ENCODE measurements around the gene HGS.
A peak's percentile ranks its signal among the peaks of the same experiment; 100 is the strongest.

The HGS gene, protein sequence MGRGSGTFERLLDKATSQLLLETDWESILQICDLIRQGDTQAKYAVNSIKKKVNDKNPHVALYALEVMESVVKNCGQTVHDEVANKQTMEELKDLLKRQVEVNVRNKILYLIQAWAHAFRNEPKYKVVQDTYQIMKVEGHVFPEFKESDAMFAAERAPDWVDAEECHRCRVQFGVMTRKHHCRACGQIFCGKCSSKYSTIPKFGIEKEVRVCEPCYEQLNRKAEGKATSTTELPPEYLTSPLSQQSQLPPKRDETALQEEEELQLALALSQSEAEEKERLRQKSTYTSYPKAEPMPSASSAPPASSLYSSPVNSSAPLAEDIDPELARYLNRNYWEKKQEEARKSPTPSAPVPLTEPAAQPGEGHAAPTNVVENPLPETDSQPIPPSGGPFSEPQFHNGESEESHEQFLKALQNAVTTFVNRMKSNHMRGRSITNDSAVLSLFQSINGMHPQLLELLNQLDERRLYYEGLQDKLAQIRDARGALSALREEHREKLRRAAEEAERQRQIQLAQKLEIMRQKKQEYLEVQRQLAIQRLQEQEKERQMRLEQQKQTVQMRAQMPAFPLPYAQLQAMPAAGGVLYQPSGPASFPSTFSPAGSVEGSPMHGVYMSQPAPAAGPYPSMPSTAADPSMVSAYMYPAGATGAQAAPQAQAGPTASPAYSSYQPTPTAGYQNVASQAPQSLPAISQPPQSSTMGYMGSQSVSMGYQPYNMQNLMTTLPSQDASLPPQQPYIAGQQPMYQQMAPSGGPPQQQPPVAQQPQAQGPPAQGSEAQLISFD

DNA sequence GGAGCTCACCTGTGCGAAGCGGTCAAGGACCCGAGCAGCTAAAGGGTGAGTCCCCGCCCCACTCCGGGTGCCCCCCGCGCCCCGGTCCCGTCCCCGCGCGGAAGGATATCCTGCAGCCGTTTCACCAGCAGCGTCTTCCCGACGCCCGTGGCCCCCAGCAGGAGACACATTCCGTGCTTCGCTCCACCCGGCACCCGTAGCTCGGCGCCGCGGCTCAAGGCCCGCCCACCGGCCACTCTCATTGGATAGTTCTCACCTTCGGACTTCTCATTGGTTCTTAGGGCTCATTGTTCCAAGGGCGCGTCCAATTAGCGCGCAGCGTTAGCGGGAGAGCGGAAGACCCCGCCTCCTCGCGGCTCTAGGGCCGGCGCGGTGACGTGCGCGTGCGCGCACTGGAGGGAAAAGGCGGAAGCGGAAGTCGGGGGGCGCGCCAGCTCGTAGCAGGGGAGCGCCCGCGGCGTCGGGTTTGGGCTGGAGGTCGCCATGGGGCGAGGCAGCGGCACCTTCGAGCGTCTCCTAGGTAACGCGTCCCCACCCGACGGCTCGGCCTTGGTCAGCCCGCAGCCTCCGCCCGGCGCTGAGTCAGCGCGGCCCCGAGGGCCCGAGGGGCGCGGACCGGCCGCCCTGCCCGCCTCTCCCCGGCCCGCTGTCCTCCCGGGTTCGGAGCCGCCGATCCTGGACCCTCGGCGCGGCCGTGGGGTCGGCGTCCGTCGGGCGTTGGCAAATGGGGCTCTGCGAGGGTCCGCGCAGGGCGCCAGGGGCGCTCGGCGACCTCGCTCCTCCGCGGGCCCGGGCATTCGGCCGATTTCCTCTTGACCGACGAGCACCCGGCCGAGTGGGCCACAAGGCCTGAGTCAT lies at the start of gene HGS, which contains the start of gene ARL16:
Gene HGS (plus strand): TSS at position 428 of the 858 bp plus-strand sequence. CDS start 56 bp downstream, at position 484.
Gene ARL16 (minus strand): TSS at position 214 of the 858 bp plus-strand sequence. CDS start 44 bp downstream, at position 170.
- DNase-seq: peak; percentile 99

DNA sequence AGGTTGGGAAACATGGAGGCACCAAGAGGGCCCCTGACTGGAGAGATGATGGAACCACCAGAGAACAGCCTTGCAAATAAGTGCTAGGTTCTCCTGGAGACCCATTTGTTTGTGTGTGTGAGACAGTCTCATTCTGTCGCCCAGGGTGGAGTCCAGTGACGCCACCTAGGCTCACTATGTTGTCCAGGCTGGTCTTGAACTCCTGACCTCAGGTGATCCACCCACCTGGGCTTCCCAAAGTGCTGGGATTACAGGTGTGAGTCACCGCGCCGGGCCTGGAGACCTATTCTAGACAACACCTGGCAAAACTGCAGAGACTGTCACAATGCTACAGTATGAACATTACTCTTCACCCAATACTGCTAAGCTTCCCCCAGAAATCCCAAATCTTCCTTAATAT lies 48.4 kb upstream of the HGS start:
- DNase-seq: no peak

DNA sequence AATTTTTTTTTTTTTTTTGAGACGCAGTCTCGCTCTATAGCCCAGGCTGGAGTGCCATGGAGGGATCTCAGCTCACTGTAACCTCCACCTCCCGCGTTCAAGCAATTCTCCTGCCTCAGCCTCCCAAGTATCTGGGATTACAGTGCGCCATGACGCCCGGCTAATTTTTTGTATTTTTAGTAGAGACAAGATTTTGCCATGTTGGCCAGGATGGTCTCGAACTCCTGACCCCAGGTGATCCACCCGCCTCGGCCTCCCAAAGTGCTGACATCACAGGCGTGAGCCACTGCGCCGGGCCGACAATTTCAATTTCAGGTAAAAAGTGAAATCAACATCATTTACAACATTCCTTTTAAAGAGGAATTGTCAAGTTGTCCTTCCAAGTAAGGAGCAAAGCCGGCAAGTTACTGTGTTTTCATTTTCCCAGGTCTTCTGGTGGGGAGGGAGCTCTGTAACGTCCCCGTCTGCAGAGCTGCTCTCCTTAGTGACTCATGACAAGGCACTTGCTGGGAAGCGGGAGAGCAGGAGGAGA lies 47.8 kb upstream of the HGS start:
- DNase-seq: no peak

DNA sequence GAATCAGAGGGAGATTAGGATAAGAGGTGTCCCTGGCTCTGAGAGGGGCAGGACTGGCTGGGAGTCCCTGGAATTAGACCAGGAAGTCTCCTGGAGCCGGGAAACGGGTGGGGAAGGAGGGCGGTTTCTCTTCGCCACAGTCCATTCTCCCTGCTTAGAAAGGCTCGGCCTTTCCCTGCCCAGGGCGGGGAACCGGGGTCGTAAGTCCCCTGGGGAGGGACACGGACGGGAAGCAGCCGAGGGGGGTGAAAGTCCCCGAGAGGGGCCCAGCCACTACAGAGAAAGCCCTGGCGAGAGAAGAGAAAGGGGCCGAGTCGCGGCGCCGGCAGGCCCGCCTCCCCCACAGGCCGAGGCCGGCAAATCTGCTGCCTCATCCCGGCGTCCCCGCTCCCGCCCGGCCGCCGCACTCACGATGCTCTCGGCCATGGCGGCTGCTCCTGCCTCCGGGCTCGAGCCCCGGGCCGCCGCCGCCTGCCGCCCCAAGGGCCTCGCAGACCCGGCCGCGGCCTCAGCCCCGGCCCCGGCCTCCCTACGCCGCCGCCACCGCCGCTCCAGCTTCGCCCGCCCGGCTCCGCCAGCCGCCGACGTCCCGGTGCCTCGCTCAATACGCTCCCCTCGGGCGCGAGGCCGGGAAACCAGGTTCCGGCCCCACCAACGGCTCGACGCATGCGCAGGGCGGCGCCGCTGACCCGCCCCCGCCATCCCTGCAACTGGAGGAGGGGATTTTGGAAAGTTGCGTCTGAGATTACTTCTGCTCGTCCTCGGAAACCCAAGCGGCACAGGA lies 47.1 kb upstream of the HGS start, which contains the start of the genes NPLOC4 and TSPAN10:
Gene NPLOC4 (minus strand): TSS at position 608 of the 784 bp plus-strand sequence. CDS start 182 bp downstream, at position 426.
Gene TSPAN10 (plus strand): TSS at position 692 of the 784 bp plus-strand sequence. CDS start 5,217 bp downstream, outside the sequence.
- peak; percentile 90 for DNase-seq

DNA sequence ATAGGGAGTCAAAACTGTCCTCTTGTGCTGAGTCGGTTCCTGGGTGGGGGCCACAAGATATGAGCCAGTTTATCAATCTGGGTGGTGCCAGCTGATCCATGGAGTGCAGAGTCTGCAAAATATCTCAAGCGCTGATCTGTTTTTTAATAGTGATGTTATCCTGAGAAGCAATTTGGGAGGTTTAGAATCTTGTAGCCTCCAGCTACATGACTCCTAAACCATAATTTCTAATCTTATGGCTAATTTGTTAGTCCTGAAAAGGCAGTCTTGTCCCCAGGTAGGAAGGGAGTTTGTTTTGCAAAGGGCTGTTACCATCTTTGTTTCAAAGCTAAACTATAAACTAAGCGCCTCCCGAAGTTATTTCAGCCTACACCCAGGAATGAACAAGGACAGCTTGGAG lies 45.1 kb upstream of the HGS start:
- no peak for DNase-seq

DNA sequence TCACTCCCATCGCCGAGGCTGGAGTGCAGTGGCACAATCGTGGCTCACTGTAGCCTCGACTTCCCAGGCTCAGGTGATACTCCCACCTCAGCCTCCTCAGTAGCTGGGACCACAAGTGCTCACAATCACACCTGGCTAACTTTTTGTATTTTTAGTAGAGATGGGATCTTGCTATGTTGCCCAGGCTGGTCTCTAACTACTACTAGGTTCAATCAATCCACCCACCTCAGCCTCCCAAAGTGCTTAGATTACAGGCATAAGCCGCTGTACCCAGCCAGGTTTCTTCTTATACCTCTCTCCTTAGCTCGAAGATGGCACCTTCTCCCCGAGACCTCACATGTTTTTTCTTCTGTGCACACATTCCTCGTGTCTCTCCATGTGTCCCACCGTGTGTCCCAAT lies 43.8 kb upstream of the HGS start:
- DNase-seq: no peak

DNA sequence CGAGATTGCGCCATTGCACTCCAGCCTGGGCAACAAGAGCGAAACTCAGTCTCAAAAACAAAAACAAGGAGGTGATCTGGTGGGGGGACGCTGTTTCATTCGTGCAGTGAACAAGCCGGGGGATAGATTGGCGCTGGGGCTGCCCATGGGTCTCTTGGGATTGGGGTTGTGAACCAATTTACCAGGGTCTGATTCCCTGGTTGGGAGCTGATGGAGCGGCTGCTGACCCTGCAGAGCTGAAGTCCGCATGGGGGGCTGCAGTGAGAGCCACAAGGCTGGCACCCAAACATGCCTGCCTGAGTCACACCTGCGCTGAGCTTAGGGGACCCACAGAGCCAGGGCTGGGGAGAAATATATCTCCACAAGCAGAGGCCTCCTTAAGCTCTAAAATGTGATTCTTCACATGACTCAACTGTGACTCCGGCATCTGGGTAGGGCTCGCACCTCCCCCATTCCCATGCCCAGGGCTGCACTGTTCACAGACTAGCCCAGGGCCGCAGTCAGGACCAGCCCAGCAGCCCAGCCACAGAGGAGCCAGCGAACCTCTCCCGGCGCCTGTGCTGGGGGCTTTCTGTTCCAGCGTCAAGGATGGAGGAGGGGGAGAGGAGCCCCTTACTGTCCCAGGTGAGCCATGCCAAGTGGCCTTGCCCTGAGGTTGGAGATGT lies 41.9 kb upstream of the HGS start:
- no peak for DNase-seq

DNA sequence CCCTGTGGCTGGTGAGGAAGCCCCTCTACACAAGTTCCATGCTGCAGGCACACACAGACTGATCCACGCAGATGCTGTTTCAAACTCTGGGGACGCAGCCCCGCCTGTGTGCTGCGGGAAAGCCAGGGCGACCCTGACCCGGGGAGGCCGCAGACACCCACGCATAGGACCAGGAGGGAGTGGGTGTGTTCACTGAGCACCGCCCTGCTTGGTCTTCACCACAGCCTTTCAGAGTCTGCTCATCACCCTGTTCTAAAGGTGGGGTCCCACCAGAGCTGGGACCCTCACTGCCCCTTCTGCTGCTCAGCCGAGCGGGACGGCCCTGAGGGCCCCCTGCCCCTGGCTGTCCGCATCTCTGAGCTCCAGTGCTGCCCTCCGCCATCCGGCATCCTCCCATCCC lies 39.3 kb upstream of the HGS start:
- DNase-seq: no peak

DNA sequence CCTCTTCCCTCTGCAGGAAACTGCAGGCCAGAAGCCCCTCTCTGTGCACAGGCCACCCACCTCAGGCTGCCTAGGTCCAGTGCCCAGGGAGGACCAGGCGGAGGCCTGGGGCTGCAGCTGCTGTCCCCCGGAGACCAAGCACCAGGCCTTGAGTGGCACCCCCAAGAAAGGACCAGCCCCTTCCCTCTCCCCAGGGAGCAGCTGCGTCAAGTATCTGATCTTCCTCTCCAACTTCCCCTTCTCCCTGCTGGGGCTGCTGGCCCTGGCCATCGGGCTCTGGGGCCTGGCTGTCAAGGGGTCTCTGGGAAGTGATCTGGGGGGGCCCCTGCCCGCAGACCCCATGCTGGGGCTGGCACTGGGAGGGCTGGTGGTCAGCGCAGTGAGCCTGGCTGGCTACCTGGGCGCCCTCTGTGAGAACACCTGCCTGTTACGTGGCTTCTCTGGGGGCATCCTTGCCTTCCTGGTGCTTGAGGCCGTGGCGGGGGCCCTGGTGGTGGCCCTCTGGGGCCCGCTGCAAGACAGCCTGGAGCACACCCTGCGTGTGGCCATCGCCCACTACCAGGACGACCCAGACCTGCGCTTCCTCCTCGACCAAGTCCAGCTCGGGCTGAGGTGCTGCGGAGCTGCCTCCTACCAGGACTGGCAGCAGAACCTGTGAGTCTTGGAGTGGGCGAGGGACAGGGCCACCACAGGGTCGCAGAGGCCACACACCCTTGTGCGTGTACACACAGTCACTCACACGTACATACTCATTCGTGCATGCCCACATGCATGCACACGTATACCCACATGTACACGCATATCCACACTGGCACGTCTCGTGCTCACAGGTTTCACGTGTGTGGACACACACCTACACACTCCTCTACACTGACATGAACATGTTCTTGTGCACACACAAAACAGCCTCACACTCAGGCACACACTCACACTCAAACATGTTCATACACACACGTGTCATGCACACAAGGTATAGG lies 38.5 kb upstream of the HGS start:
- DNase-seq: no peak

DNA sequence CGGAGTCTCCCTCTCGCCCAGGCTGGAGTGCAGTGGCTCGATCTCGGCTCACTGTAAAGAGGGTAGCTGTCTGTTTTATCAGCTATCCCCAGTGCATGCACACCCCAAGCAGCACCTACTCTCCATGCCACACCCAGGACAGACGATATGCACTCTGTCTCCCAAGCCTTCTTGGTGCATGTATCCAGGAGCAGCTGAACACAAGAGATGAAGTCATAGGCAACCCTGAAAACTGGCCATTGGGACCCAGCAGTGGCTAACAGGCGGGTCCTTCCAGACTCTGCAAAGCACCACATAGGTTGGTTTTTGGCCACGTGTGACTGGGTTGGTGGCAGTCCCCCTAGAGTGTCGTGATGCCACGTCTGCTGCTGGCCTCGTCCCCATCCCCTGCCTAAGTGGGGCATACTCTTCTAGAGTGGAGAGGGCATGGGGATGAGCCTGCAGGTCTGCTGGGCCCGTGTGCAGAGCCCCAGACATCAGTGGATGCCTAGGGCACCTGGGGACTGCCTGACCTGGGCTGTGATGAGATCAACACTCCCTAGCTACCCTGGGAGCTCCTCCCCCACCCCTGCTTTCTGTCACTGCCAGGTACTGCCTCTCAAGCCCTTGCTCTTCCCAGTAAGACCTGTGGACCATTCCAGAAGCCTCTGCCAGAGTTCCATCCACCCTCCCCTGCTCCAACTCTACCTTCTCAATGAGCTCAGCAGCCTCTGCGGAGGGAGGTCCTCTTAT lies 36.8 kb upstream of the HGS start:
- no peak for DNase-seq

DNA sequence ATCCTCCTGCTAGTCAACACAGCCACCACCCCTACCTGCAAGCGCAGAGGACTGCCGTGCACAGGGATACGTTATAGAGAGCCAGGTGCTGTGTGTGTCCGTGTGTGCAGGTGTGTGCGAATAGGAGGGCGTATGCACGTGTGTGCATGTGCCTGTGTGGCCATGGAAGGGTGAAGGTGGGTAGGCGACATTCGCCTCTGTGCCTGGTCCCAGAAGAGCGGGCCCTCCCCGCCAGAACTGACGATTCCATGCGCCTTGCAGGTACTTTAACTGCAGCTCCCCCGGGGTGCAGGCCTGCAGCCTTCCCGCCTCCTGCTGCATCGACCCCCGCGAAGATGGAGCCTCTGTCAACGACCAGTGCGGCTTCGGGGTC lies 36.2 kb upstream of the HGS start:
- no peak for DNase-seq

DNA sequence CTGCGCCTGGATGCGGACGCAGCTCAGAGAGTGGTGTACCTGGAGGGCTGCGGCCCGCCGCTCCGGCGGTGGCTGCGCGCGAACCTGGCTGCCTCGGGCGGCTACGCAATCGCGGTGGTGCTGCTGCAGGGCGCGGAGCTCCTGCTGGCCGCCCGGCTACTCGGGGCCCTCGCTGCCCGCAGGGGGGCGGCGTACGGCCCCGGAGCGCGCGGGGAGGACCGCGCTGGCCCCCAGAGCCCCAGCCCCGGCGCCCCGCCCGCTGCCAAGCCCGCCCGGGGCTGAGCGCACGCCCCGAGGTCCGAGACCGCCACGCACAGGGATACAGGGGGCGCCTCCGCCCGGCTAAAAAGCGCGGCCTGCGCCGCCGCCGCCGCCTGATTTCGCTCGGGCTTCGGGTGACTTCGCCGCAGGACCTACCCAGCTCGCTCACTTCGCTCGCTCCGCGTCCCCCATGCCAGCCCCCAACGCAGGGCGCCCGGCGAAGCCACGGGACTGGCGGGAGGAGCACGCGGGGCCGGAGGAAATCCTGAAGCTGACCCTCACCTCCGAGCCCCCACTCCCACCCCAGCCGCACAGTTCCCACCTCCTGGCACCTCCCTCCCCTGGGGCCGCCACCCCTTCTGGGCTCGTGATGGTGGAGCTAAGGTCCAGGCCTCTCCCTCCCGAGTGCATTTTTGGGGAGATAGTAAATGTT lies 35.7 kb upstream of the HGS start:
- no peak for DNase-seq

DNA sequence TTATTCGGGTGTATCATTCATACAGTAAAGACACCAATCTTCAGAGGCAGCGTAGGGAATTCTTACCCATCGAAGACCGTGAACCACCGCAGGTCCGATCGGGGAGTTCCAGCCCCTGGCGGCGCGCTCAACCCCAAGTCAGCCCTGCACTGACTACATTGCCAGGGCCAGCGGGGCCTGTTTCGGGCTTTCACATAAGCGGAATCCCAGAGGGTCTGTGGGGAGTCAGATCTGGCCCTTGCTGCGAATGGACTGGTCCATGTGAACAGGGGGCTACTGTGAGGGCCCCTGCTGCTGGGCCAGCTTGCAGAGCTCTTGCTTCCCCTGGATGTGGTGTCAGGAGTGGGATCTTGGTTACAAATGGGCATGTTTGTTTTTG lies 35.1 kb upstream of the HGS start:
- no peak for DNase-seq

DNA sequence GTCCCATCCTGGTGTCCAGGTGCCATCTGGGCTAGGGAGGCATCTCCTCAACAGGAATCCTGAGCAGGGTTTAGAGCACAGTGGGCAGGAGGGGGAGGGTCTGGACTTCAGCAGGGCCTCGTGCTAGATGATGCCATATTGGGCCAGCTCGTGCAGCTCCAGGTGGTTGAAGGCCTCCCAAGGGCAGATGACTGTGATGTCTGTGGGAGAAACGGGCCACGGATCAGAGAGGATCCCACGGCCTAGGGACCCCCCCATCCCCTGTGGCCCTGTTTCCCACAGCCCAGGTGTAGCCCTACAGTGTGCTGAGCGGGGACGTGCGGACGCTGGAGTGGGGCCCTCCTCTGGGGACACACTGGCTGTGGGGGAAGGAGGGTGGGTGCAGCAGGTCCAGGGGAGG lies 32.9 kb upstream of the HGS start:
- DNase-seq: no peak

DNA sequence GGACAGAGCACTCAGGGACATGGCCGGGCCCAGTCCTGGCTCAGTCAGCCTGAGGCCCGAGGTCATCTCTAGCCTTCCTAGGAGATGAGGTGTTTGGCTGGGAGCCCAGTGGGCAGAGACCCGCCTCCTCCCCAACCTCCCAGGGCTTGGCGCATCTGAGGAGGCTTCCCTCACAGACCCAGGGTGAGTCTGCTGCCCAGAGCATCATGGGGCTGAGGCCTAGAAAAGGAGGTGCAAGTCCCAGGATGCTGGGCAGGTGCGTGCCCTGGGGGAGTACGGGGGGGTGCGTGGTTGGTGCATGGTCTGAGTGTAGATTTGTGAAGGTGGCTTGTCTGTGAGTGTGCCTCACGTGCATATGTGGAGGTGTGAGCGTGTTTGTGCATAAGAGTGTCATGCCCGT lies 32.1 kb upstream of the HGS start:
- no peak for DNase-seq

DNA sequence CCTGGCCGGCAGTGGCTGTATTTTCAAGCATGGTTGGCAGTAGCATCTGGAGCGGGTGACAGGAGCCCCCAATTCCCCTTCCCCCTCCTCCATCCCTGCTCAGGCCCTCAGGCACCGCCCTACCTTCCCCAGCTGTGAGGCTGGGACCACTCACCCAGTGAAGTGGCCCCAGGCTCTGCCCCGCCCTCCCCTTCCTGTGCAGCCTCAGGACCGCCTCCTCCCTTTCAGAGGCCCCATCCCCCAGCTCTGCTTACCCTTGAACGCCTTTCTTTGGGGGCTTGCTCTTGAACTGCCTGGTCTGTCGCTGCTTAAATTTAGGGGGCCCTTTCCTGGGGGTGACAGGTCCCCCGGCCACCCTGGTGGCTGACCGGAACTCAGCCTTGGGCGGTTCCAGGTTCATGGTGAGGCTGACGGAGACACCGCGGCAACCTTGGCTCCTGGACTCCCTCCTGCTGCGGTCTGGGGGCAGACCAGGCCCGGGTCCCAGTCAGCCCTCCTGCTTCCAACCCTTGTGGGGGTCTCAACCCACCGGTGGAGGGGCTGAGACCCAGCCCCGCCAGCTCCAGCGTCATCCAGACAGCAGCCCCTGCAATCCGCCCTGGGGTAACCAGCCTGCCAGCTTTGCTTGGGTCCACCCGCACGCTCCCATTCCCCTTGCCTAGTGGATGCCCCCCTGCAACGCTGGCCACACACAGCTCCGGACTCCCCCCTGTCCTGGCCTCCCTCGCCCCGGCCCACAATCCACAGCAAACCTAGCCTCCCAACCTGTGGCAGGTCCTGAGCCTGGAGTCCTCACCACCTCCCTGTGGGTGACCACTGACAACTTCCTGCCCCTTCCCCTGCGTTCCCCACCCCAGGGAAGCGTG lies 30.7 kb upstream of the HGS start:
- no peak for DNase-seq

DNA sequence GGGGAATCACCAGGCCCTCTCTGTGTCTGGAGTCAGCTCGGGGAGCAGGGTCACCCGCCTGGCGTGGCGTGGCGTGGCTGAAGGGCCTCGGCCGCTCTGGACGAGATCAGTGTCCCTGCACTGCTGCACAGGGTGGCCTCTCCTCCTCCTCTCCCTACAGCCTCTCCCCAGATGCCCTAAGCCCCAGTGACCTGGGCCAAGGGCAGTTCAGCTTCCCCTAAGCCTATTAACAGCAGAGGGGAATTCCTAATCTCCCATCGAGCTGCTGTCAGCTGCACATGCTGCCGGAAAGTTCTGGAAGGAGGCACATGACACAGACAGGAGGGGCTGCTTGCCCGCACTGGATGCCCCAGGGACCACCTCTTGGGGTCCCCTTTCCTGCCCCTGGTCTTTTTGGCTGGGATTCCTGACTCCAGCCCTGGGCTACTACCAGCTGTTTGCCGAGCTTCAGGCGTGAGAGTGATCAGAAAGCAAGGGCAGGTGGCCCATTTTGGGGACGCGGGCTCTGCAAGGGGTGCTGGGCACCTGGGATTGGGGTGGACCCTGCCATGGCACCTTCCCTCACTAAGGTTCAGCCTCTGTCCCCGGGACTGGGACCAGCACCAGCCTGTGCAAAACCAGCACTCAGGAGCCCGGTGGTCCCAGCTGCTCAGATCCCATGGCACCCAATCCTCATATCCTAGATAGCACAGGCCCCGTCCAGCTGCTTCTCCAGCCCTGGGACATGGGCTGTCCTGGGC lies 28.3 kb upstream of the HGS start:
- no peak for DNase-seq

All from left hindlimb (tissue), 1 donor.